Gastroesophageal sphincter (tissue), 3 donors: ENCODE data around the gene PEPD.

ENCODE experiments used
- POLR2A ChIP-seq, 2 donors: fragments of 450-650 bp; IDR thresholded peaks; one replicate each; pipeline ENCODE4 v1.6.1; 2017; ENCODE audit warnings: antibody characterized with exemption in 2 of 2, mild to moderate bottlenecking in 2 of 2, moderate library complexity in 1 of 2
- POLR2AphosphoS5 ChIP-seq: sonication (generic); formaldehyde crosslinking; IDR thresholded peaks from one replicate; pipeline ENCODE4 v1.6.1; 2017; ENCODE audit warnings: antibody characterized with exemption
- TF ChIP-seq, protein P1 (sequence below), 4 experiments: fragments of 200-600 bp in 2 of 4; fragments of 450-650 bp in 2 of 4; sonication (generic) in 1 of 4; IDR thresholded peaks; one replicate each; pipeline ENCODE4 v1.5.1; 2017 to 2019; ENCODE audit warnings: antibody characterized with exemption in 4 of 4, mild to moderate bottlenecking in 2 of 4, moderate library complexity in 2 of 4

- TF ChIP-seq POLR2A (IDR thresholded peaks at IDR 0.05) (no peak), POLR2AphosphoS5 (no peak)
- TF ChIP-seq, protein P1, sequence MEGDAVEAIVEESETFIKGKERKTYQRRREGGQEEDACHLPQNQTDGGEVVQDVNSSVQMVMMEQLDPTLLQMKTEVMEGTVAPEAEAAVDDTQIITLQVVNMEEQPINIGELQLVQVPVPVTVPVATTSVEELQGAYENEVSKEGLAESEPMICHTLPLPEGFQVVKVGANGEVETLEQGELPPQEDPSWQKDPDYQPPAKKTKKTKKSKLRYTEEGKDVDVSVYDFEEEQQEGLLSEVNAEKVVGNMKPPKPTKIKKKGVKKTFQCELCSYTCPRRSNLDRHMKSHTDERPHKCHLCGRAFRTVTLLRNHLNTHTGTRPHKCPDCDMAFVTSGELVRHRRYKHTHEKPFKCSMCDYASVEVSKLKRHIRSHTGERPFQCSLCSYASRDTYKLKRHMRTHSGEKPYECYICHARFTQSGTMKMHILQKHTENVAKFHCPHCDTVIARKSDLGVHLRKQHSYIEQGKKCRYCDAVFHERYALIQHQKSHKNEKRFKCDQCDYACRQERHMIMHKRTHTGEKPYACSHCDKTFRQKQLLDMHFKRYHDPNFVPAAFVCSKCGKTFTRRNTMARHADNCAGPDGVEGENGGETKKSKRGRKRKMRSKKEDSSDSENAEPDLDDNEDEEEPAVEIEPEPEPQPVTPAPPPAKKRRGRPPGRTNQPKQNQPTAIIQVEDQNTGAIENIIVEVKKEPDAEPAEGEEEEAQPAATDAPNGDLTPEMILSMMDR (IDR thresholded peaks at IDR 0.05) = no peak
These were observed 73.5 kb downstream of the PEPD start for GRCh38 chr19:33448159-33448516.
